T-helper 2 cell treated with Interferon-gamma antibody and Interleukin-4, amounts not matched to agents 5 μg/mL and 100 μg/mL, for 36 hours (primary cell): ENCODE results near the gene LAMB4.

Experiments used
- DNase-seq: peaks from one replicate; pipeline ENCODE4 v3.0.0; 2021; ENCODE audit warnings: low spot score
- H3K27ac Mint-ChIP-seq: one replicate; pipeline ENCODE4 v1.8.0; 2021; ENCODE audit warnings: mild to moderate bottlenecking, mixed read lengths
- H3K27me3 Mint-ChIP-seq: one replicate; pipeline ENCODE4 v1.8.0; 2021; ENCODE audit warnings: low read depth, mixed read lengths
- H3K36me3 Mint-ChIP-seq: one replicate; pipeline ENCODE4 v1.8.0; 2021; ENCODE audit warnings: low read depth, mixed read lengths
- H3K4me1 Mint-ChIP-seq: one replicate; pipeline ENCODE4 v1.8.0; 2021; ENCODE audit warnings: low read depth, mixed read lengths
- H3K4me3 Mint-ChIP-seq: one replicate; pipeline ENCODE4 v1.8.0; 2022; ENCODE audit warnings: mild to moderate bottlenecking, moderate library complexity, mixed read lengths
- H3K9me3 Mint-ChIP-seq: one replicate; pipeline ENCODE4 v1.8.0; 2021; ENCODE audit warnings: mixed read lengths

The LAMB4 gene

GRCh38 chr7:108090791-108091460 lies 39.2 kb downstream of the LAMB4 start:
- H3K9me3 Mint-ChIP-seq: no peaks in the 10 kb centered on the region
- DNase-seq: no peak
- H3K4me3 Mint-ChIP-seq: no peak overlapping the region
- H3K27ac Mint-ChIP-seq: no peak overlapping the region
- no peaks in the 10 kb centered on the region for H3K36me3 Mint-ChIP-seq
- peaks cover 10% of the 10 kb centered on the region for H3K27me3 Mint-ChIP-seq
- H3K4me1 Mint-ChIP-seq: no peaks in the 10 kb centered on the region

DNA sequence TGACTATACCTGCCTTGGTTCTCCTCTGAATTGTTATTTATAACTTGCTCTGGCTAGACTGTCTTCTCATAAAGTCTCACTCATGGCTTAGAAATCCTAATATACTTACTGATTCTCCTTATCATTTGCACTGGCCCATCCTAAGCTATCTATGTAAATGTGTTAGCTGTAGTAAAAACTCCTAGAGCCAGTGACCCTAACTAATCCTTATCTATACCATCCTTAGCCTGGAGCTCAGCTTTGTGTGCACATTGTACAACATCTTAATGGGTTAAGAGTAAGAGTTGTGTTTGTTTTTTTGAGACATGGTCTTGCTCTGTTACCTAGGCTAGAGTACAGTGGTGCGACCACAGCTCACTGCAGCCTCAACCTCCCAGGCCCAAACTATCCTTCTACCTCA lies 40.8 kb downstream of the LAMB4 start:
- Mint-ChIP-seq H3K4me3 (no peak overlapping the region), H3K27ac (no peak overlapping the region), H3K4me1 (no peaks in the 10 kb centered on the region)

DNA sequence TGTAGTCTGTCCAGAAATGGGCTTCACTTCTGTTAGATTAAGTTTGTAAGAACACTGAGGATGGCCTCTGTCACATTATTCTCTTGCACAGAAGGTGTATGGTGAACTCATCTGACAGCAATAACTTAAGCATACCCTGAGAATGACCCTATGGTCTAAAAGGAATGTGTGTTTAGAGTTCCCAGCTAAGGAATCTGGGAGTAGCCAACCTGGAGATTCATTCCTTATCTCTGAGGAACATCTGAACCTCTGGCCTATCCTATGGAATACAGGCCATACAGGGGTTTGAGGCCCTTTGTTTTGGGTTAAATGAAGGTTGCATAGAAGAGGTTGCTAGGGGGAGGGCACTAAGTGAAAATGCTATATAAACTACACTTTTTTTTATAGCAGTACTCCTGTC lies 41.4 kb downstream of the LAMB4 start:
- Mint-ChIP-seq H3K27ac (no peak overlapping the region), H3K9me3 (no peaks in the 10 kb centered on the region), H3K27me3 (peaks cover 2% of the 10 kb centered on the region), H3K4me1 (no peaks in the 10 kb centered on the region), H3K4me3 (no peak overlapping the region), H3K36me3 (no peaks in the 10 kb centered on the region)
- DNase-seq: no peak

More for the DNA sequence above, 40.8 kb downstream of the LAMB4 start:
- H3K27me3 Mint-ChIP-seq: peaks cover 5% of the 10 kb centered on the region
- H3K36me3 Mint-ChIP-seq: no peaks in the 10 kb centered on the region
- no peak for DNase-seq
- H3K9me3 Mint-ChIP-seq: no peaks in the 10 kb centered on the region

DNA sequence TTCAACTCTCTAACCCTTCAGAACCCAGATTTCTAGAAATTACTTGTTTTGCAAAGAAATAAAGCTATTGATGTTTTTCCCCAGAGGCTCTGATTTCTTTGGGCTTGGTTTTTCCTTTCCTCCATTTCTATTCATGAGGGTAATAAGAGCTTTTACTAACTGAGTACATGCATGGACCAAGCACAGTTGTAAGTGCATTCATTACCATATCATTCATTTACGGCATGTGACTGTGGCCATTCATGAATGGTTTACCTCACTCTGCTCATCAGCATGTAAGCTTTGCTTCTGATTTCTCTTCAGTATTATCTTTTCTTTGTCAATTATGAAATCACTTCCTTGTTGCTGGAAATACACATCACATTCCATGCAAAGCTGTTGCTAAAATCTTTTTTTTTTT lies 42.4 kb downstream of the LAMB4 start:
- DNase-seq: no peak
- no peaks in the 10 kb centered on the region for H3K4me1 Mint-ChIP-seq
- no peak overlapping the region for H3K4me3 Mint-ChIP-seq
- H3K27ac Mint-ChIP-seq: no peak overlapping the region
- peaks cover 2% of the 10 kb centered on the region for H3K27me3 Mint-ChIP-seq
- no peaks in the 10 kb centered on the region for H3K36me3 Mint-ChIP-seq
- H3K9me3 Mint-ChIP-seq: no peaks in the 10 kb centered on the region

DNA sequence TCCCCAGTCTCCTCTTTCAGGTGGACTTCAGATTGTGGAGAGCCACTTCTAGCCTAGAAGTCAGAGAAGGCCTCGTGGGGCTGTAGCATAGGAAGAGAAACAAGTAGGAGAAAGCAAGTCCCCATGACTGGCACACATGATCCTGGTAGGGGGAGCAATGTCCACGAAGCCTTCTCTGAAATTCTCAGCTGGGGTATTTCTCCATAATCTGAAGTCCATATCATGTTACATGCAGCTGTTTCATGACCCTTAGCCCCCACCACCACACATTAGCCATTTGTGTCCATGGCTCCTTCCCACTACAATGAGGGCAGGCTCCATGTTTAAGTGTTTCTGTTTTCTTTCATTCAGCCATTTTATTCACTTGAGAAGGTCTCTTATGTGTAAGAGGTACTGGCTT lies 43.2 kb downstream of the LAMB4 start:
- Mint-ChIP-seq H3K27me3 (peaks cover 2% of the 10 kb centered on the region), H3K9me3 (no peaks in the 10 kb centered on the region), H3K4me1 (no peaks in the 10 kb centered on the region), H3K4me3 (no peak overlapping the region), H3K36me3 (no peaks in the 10 kb centered on the region), H3K27ac (no peak overlapping the region)
- DNase-seq: no peak

- Mint-ChIP-seq H3K9me3 (no peaks in the 10 kb centered on the region), H3K4me1 (no peaks in the 10 kb centered on the region), H3K4me3 (no peak overlapping the region), H3K27me3 (peaks cover 2% of the 10 kb centered on the region), H3K27ac (no peak overlapping the region), H3K36me3 (no peaks in the 10 kb centered on the region)
- DNase-seq: no peak
Observed at GRCh38 chr7:108086546-108086945, 43.6 kb downstream of the LAMB4 start.

DNA sequence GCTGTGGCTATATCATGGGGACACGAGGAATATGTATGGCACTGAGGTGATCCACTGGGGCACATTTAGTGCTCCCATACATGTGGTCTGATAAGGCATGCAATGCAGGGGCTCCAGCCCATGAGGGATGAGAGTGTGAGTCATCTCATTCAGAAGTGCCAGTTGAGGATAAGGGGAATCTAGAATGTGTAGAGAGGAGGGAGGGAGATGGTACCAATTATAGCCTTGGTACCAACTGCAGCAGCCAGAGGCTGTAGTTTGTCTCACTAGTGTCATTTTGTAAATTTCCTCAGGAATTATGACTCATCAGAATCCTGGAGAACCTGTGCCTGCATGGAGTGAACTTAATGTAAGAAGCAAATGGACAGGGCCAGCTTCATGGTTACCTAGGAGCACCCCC lies 46.2 kb downstream of the LAMB4 start:
- Mint-ChIP-seq H3K27me3 (no peaks in the 10 kb centered on the region), H3K4me1 (no peaks in the 10 kb centered on the region), H3K36me3 (no peaks in the 10 kb centered on the region), H3K4me3 (no peak overlapping the region), H3K9me3 (no peaks in the 10 kb centered on the region), H3K27ac (no peak overlapping the region)
- no peak for DNase-seq

GRCh38 chr7:108079648-108080591 lies 50.2 kb downstream of the LAMB4 start:
- no peaks in the 10 kb centered on the region for H3K9me3 Mint-ChIP-seq
- no peak overlapping the region for H3K4me3 Mint-ChIP-seq
- no peaks in the 10 kb centered on the region for H3K4me1 Mint-ChIP-seq
- H3K27ac Mint-ChIP-seq: no peak overlapping the region
- DNase-seq: no peak
- peaks cover 1% of the 10 kb centered on the region for H3K27me3 Mint-ChIP-seq
- H3K36me3 Mint-ChIP-seq: no peaks in the 10 kb centered on the region

DNA sequence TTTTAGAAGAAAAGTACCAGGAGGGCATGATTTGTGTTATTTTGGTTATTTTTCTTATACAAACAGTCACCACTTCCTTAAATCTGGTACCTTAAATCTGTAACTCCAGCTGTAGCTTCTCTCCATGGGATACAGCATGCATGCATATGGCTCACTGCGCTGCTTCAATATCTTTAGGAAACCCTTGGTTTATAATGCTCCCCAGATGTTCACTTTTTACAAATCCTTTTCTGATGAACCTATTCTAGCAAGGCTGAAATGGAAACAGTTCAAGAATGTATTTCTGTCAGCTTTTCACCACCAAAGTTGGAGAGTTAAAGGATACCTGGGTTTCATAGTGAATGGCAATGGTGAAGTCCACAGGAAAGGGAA lies 50.9 kb downstream of the LAMB4 start:
- no peak for DNase-seq
- H3K4me3 Mint-ChIP-seq: no peak overlapping the region
- H3K36me3 Mint-ChIP-seq: no peaks in the 10 kb centered on the region
- no peaks in the 10 kb centered on the region for H3K9me3 Mint-ChIP-seq
- H3K27ac Mint-ChIP-seq: no peak overlapping the region
- H3K4me1 Mint-ChIP-seq: no peaks in the 10 kb centered on the region
- H3K27me3 Mint-ChIP-seq: peaks cover 2% of the 10 kb centered on the region

GRCh38 chr7:108078691-108079090 lies 51.5 kb downstream of the LAMB4 start:
- no peak for DNase-seq
- Mint-ChIP-seq H3K27me3 (peaks cover 2% of the 10 kb centered on the region), H3K36me3 (no peaks in the 10 kb centered on the region), H3K4me3 (no peak overlapping the region), H3K9me3 (no peaks in the 10 kb centered on the region), H3K4me1 (no peaks in the 10 kb centered on the region), H3K27ac (no peak overlapping the region)

GRCh38 chr7:108078211-108078673 lies 51.9 kb downstream of the LAMB4 start:
- Mint-ChIP-seq H3K4me3 (no peak overlapping the region), H3K4me1 (no peaks in the 10 kb centered on the region), H3K36me3 (no peaks in the 10 kb centered on the region), H3K27me3 (peaks cover 2% of the 10 kb centered on the region), H3K9me3 (no peaks in the 10 kb centered on the region), H3K27ac (no peak overlapping the region)
- no peak for DNase-seq

- H3K4me1 Mint-ChIP-seq: no peaks in the 10 kb centered on the region
- H3K27ac Mint-ChIP-seq: no peak overlapping the region
- peaks cover 2% of the 10 kb centered on the region for H3K27me3 Mint-ChIP-seq
- no peaks in the 10 kb centered on the region for H3K36me3 Mint-ChIP-seq
- no peak overlapping the region for H3K4me3 Mint-ChIP-seq
- DNase-seq: no peak
- no peaks in the 10 kb centered on the region for H3K9me3 Mint-ChIP-seq
Observed at GRCh38 chr7:108077709-108078108, 52.5 kb downstream of the LAMB4 start.

- no peak overlapping the region for H3K27ac Mint-ChIP-seq
- no peak overlapping the region for H3K4me3 Mint-ChIP-seq
- H3K9me3 Mint-ChIP-seq: no peaks in the 10 kb centered on the region
- no peaks in the 10 kb centered on the region for H3K4me1 Mint-ChIP-seq
- no peaks in the 10 kb centered on the region for H3K36me3 Mint-ChIP-seq
- no peak for DNase-seq
- H3K27me3 Mint-ChIP-seq: peaks cover 9% of the 10 kb centered on the region
Observed at GRCh38 chr7:108076156-108076555, 54.0 kb downstream of the LAMB4 start.

GRCh38 chr7:108073305-108074070 lies 56.7 kb downstream of the LAMB4 start:
- no peak for DNase-seq
- H3K4me3 Mint-ChIP-seq: no peak overlapping the region
- no peaks in the 10 kb centered on the region for H3K9me3 Mint-ChIP-seq
- H3K27ac Mint-ChIP-seq: no peak overlapping the region
- H3K36me3 Mint-ChIP-seq: no peaks in the 10 kb centered on the region
- H3K4me1 Mint-ChIP-seq: no peaks in the 10 kb centered on the region
- H3K27me3 Mint-ChIP-seq: peaks cover 16% of the 10 kb centered on the region
